Left ventricle myocardium inferior (tissue), 1 donor: ENCODE results near the gene HERPUD1. TPM values are rescaled to one million over a fixed set of nuclear protein-coding genes. Genes with fewer than 3 reads are reported as not detected.

Experiments
- DNase-seq: peaks from one replicate; pipeline ENCODE4 v3.0.0-alpha.2; 2020
- H3K27ac ChIP-seq: fragments of 200-600 bp; replicated peaks from 2 replicates; pipeline ENCODE4 v1.8.0; 2021
- H3K27me3 ChIP-seq: fragments of 200-600 bp; 2 replicates; pipeline ENCODE4 v1.8.0; 2021; ENCODE audit warnings: low read depth
- H3K36me3 ChIP-seq: fragments of 200-600 bp; 2 replicates; pipeline ENCODE4 v1.8.0; 2021
- H3K4me1 ChIP-seq: fragments of 200-600 bp; 2 replicates; pipeline ENCODE4 v1.8.0; 2021
- H3K4me3 ChIP-seq: fragments of 200-600 bp; 2 replicates; pipeline ENCODE4 v1.8.0; 2021; ENCODE audit warnings: mild to moderate bottlenecking, moderate library complexity
- H3K9me3 ChIP-seq: fragments of 200-600 bp; replicated peaks from 2 replicates; pipeline ENCODE4 v1.8.0; 2021
- intact Hi-C: fragments of 100-400 bp; cut with micrococcal nuclease; formaldehyde crosslinking; loops from one replicate; pipeline ENCODE4 v1.11.0; 2022
- total RNA-seq: library from RNA; stranded (reverse); fragmentation: NEBNext Ultra II Directional; extraction: Animal tissue kit (Norgen Biotek cat#: 25700); gene quantifications from one replicate; pipeline ENCODE4 v1.2.1, GENCODE V29; 2021
- TF ChIP-seq, protein P1 (sequence below): fragments of 200-600 bp; IDR thresholded peaks from 2 replicates; pipeline ENCODE4 v1.8.0; 2021; ENCODE audit warnings: antibody characterized with exemption, mild to moderate bottlenecking, borderline replicate concordance
- donor health status: DM: no; HTN: yes; CAD: no; lungs with severe emphysema.

Gene HERPUD1
- total RNA-seq, 1 donor from 2014 or later: 119 TPM

DNA sequence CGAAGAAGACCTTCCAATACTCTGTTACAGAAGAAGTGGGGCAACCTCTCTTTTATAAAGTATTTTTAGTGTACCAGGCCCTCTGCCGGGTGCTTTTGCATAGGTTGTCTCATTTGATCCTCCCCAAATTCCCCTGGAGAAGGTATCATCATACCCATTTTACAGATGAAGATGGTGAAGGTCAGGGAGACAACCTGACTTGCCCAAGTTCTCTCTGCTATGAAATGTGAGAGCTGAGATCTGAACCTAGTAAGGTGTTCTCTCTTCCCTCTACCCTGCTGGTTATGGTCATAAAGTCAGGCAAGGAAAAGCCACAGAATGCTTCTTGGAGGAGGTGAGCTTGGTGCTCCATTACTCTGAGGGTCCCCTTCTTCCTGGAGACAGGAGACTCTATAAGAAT lies 28.1 kb upstream of the HERPUD1 start:
- no peak overlapping the region for H3K27ac ChIP-seq
- H3K4me3 ChIP-seq: no peak overlapping the region
- intact Hi-C loops: no loop called here
- H3K9me3 ChIP-seq: no peaks in the 10 kb centered on the region
- DNase-seq: no peak
- TF ChIP-seq, protein P1, sequence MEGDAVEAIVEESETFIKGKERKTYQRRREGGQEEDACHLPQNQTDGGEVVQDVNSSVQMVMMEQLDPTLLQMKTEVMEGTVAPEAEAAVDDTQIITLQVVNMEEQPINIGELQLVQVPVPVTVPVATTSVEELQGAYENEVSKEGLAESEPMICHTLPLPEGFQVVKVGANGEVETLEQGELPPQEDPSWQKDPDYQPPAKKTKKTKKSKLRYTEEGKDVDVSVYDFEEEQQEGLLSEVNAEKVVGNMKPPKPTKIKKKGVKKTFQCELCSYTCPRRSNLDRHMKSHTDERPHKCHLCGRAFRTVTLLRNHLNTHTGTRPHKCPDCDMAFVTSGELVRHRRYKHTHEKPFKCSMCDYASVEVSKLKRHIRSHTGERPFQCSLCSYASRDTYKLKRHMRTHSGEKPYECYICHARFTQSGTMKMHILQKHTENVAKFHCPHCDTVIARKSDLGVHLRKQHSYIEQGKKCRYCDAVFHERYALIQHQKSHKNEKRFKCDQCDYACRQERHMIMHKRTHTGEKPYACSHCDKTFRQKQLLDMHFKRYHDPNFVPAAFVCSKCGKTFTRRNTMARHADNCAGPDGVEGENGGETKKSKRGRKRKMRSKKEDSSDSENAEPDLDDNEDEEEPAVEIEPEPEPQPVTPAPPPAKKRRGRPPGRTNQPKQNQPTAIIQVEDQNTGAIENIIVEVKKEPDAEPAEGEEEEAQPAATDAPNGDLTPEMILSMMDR: no peak
- no peaks in the 10 kb centered on the region for H3K4me1 ChIP-seq
- H3K27me3 ChIP-seq: peaks cover 7% of the 10 kb centered on the region
- H3K36me3 ChIP-seq: no peaks in the 10 kb centered on the region

DNA sequence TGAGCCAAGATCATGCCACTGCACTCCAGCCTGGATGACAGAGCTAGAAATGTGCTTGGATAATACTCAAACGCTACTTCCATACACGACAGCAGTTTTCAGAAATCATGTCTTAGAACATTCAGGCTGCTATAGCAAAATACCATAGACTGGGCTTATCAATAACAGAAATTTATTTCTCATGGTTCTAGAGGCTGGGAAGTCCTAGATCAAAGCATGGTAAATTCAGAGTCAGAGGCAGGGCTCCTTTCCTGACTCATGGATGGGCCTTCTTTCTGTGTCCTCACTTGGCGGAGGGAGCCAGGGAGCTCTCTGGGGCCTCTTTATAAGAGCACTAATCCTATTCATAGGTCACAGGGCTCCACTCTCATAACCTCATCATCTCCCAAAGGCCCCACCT lies 24.5 kb upstream of the HERPUD1 start:
- no peak overlapping the region for H3K27ac ChIP-seq
- intact Hi-C loops: no loop called here
- no peaks in the 10 kb centered on the region for H3K36me3 ChIP-seq
- H3K4me3 ChIP-seq: no peak overlapping the region
- no peaks in the 10 kb centered on the region for H3K9me3 ChIP-seq
- H3K4me1 ChIP-seq: peaks cover 27% of the 10 kb centered on the region
- TF ChIP-seq, protein P1: no peak
- no peak for DNase-seq
- H3K27me3 ChIP-seq: peaks cover 2% of the 10 kb centered on the region

DNA sequence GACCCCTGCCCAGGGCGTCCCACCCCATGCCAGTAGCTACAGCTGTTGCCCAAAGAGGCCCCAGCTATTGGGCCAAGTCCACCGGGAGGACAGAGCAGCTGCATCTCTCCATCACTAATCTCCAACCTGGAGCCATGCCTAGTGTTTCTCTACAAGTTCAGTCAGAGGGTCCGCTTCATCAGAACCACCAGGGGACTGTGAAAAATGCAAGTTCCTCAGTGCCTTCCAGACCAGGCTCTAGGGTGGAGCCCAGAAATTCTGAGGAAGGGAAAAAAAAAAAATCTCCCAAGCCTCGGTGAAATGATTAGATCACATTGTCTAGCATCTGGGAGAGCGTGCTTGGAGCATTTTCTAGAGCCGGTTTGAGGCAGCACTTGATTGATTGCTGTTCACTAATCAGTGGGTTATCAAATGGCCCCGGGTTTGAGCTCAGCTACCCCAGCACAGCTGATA lies 22.4 kb upstream of the HERPUD1 start:
- Histone ChIP-seq H3K9me3 (no peaks in the 10 kb centered on the region), H3K4me3 (no peak overlapping the region), H3K27me3 (no peaks in the 10 kb centered on the region), H3K27ac (peak overlapping the region; percentile 44), H3K4me1 (peaks cover 33% of the 10 kb centered on the region), H3K36me3 (no peaks in the 10 kb centered on the region)
- TF ChIP-seq, protein P1: no peak
- no peak for DNase-seq
- intact Hi-C loops: no loop called here

DNA sequence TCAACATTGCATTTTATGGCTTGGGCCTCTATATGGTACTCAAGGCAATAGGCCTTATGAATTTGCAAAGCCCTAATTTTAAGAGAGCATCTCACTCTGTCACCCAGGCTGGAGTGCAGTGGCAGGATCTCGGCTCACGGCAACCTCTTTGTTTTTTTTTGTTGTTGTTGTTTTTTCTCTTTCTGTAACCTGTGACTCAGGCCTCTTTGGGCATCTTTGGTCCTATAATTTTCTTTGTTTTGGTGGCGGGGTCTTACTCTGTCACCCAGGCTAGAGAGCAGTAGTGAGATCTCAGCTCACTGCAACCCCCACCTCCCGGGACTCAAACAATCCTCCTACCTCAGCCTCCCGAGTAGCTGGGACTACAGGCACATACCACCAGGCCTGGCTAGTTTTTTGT lies 21.8 kb upstream of the HERPUD1 start:
- TF ChIP-seq, protein P1: no peak
- Histone ChIP-seq H3K9me3 (no peaks in the 10 kb centered on the region), H3K4me3 (no peak overlapping the region), H3K27ac (peak overlapping the region; percentile 44), H3K27me3 (no peaks in the 10 kb centered on the region), H3K4me1 (peaks cover 36% of the 10 kb centered on the region), H3K36me3 (no peaks in the 10 kb centered on the region)
- intact Hi-C loops: no loop called here
- no peak for DNase-seq

DNA sequence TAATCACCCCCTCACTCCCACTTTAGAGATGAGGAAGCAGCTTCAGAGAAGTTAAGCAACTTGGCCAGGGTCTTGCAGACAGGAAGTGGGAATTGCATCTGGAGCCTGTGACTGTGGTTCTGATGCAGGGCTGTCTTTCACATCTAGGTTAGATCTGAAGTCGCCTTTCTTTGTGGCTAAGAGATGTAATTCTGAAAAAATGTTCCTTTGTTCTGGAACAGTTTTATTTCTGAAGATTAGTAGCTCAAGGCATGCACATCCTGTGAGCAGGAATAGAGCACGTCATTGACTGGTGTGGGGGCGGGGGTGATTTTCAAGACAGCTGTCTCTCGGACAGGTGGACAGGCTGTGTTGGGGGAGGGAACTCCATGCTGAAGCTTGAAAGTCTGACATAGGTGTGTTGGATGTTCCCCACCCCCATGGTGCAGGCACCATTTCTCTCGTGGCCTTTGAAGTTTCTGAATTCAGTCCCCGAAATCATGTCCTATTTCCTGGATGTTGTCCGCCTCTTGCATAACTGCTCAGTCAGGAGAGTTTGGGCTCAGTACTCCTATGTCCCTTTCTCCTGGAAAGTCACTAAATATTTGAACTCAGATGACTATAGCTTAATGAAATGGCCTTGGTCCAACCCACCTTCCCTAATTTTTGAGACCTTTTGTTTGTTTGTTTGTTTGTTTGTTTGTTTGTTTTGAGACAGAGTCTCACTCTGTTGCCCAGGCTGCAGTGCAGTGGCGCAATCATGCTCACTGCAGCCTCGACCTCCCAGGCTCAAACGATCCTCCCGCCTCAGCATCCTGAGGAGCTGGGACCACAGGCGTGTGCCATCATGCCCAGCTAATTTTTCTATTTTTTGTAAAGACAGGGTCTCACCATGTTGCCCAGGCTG lies 21.0 kb upstream of the HERPUD1 start:
- H3K4me1 ChIP-seq: peaks cover 42% of the 10 kb centered on the region
- no peaks in the 10 kb centered on the region for H3K27me3 ChIP-seq
- H3K9me3 ChIP-seq: no peaks in the 10 kb centered on the region
- intact Hi-C loops: no loop called here
- TF ChIP-seq, protein P1: no peak
- H3K36me3 ChIP-seq: no peaks in the 10 kb centered on the region
- H3K27ac ChIP-seq: peak overlapping the region; percentile 44
- no peak for DNase-seq
- H3K4me3 ChIP-seq: no peak overlapping the region
